CD14-positive monocyte (primary cell): Measurements from ENCODE around the gene CCDC110. TPM values are rescaled to one million over a fixed set of nuclear protein-coding genes. Genes with fewer than 3 reads are reported as not detected.

Experiments used
- DNase-seq, 3 donors: peaks; one replicate each; pipeline ENCODE4 v3.0.0-alpha.2; 2011 to 2022
- H2AFZ ChIP-seq: 2 replicates; pipeline ENCODE4 v1.6.0; 2012; ENCODE audit warnings: mild to moderate bottlenecking, low read depth, low read length, inconsistent platforms; ENCODE audit not compliant: insufficient read depth, poor library complexity, severe bottlenecking
- H3K27ac ChIP-seq, 2 donors: 1 replicate in 1 of 2; 2 replicates in 1 of 2; pipeline ENCODE4 v1.5.1; 2012 to 2013; ENCODE audit warnings: low read length in 2 of 2, control low read depth in 1 of 2, inconsistent platforms in 1 of 2, low read depth in 1 of 2, mild to moderate bottlenecking in 1 of 2
- H3K27me3 ChIP-seq, 2 donors: one replicate each; pipeline versions ENCODE4 v1.6.0 to v1.6.1; 2011 to 2013; ENCODE audit warnings: low read length in 2 of 2; ENCODE audit not compliant: control insufficient read depth in 2 of 2, insufficient read depth in 2 of 2
- H3K36me3 ChIP-seq, 2 donors: replicated peaks in 1 of 2; 1 replicate in 1 of 2; 2 replicates in 1 of 2; pipeline versions ENCODE4 v1.5.1 to v1.6.1; 2012 to 2013; ENCODE audit warnings: low read length in 2 of 2, control low read depth in 1 of 2, inconsistent platforms in 1 of 2, mild to moderate bottlenecking in 1 of 2; ENCODE audit not compliant: insufficient read depth in 2 of 2, control insufficient read depth in 1 of 2
- H3K4me1 ChIP-seq, 2 donors: 1 replicate in 1 of 2; 2 replicates in 1 of 2; pipeline versions ENCODE4 v1.5.1 to v1.6.1; 2012 to 2013; ENCODE audit warnings: low read length in 2 of 2, control low read depth in 1 of 2, inconsistent platforms in 1 of 2, mild to moderate bottlenecking in 1 of 2, moderate library complexity in 1 of 2; ENCODE audit not compliant: insufficient read depth in 2 of 2, control insufficient read depth in 1 of 2
- H3K4me2 ChIP-seq: replicated peaks from 2 replicates; pipeline ENCODE3; 2012; ENCODE audit warnings: low read length, moderate library complexity, mild to moderate bottlenecking; ENCODE audit not compliant: poor library complexity, severe bottlenecking; ENCODE audit errors: extremely low read depth
- H3K4me3 ChIP-seq, 3 experiments: fragments of 200-600 bp in 1 of 3; sonication (generic) in 1 of 3; replicated peaks in 1 of 3; 1 replicate in 2 of 3; 2 replicates in 1 of 3; pipeline ENCODE4 v1.5.1; 2011 to 2013; ENCODE audit warnings: low read length in 3 of 3, mild to moderate bottlenecking in 3 of 3, control low read depth in 2 of 3, low read depth in 2 of 3, inconsistent platforms in 1 of 3, moderate library complexity in 1 of 3
- H3K79me2 ChIP-seq: 2 replicates; pipeline ENCODE4 v1.6.0; 2012; ENCODE audit warnings: mild to moderate bottlenecking, control low read depth, inconsistent platforms, low read length, moderate library complexity; ENCODE audit not compliant: insufficient read depth
- H3K9ac ChIP-seq: 2 replicates; pipeline ENCODE4 v1.6.0; 2017; ENCODE audit warnings: low read length, mild to moderate bottlenecking; ENCODE audit not compliant: insufficient read depth, poor library complexity, severe bottlenecking
- H3K9me3 ChIP-seq, 2 donors: replicated peaks in 1 of 2; 1 replicate in 1 of 2; 2 replicates in 1 of 2; pipeline versions ENCODE4 v1.5.1 to v1.6.1; 2012 to 2013; ENCODE audit warnings: low read length in 2 of 2, control low read depth in 1 of 2; ENCODE audit not compliant: control insufficient read depth in 1 of 2, insufficient read depth in 1 of 2
- H4K20me1 ChIP-seq: 2 replicates; pipeline ENCODE4 v1.6.0; 2012; ENCODE audit warnings: mild to moderate bottlenecking, low read length, control low read depth, moderate library complexity; ENCODE audit not compliant: insufficient read depth
- H3K27ac Mint-ChIP-seq, 7 donors: one replicate each; pipeline ENCODE4 v1.8.0; 2020; ENCODE audit warnings: mild to moderate bottlenecking in 7 of 7, mixed read lengths in 7 of 7, moderate library complexity in 6 of 7, inconsistent platforms in 2 of 7
- H3K27me3 Mint-ChIP-seq, 3 donors: one replicate each; pipeline ENCODE4 v1.8.0; 2021 to 2022; ENCODE audit warnings: low read depth in 3 of 3, mild to moderate bottlenecking in 3 of 3, mixed read lengths in 3 of 3, moderate library complexity in 3 of 3, inconsistent platforms in 1 of 3
- H3K36me3 Mint-ChIP-seq, 2 donors: one replicate each; pipeline ENCODE4 v1.8.0; 2020; ENCODE audit warnings: mixed read lengths in 2 of 2, inconsistent platforms in 1 of 2, mild to moderate bottlenecking in 1 of 2
- H3K4me1 Mint-ChIP-seq: one replicate; pipeline ENCODE4 v1.8.0; 2020; ENCODE audit warnings: mild to moderate bottlenecking, mixed read lengths
- H3K4me3 Mint-ChIP-seq, 2 donors: one replicate each; pipeline ENCODE4 v1.8.0; 2020; ENCODE audit warnings: mild to moderate bottlenecking in 2 of 2, mixed read lengths in 2 of 2, moderate library complexity in 1 of 2
- H3K9me3 Mint-ChIP-seq, 7 donors: one replicate each; pipeline ENCODE4 v1.8.0; 2020 to 2022; ENCODE audit warnings: mixed read lengths in 7 of 7, mild to moderate bottlenecking in 6 of 7, moderate library complexity in 6 of 7, inconsistent platforms in 2 of 7
- CTCF ChIP-seq: fragments of 200-600 bp; IDR thresholded peaks from one replicate; pipeline ENCODE4 v1.8.0; 2022; ENCODE audit warnings: antibody characterized with exemption, mild to moderate bottlenecking
- WGBS: methylation state at CpG from one replicate; pipeline ENCODE4 v1.1.5; 2013; ENCODE audit warnings: missing lambda C conversion rate; ENCODE audit not compliant: insufficient coverage; 5-methylcytosine and 5-hydroxymethylcytosine counted together
- intact Hi-C, 2 donors: fragments of 100-400 bp; cut with micrococcal nuclease; formaldehyde crosslinking; loops; one replicate each; pipeline versions ENCODE4 v1.15.0 to v1.15.1; 2023
- polyA plus RNA-seq, 3 donors: library from polyadenylated mRNA; depleted of rRNA in 1 of 3; unstranded in 2 of 3; stranded (reverse) in 1 of 3; fragments of 300-500 nt in 2 of 3; fragments of >200 nt in 1 of 3; fragmentation: Illumina TruSeq in 2 of 3; gene quantifications; 1 replicate in 2 of 3; 2 replicates in 1 of 3; pipeline ENCODE4 v1.2.3, GENCODE V29; 2012 to 2021

CCDC110 gene
- polyA plus RNA-seq, 3 donors, result not detected

DNA sequence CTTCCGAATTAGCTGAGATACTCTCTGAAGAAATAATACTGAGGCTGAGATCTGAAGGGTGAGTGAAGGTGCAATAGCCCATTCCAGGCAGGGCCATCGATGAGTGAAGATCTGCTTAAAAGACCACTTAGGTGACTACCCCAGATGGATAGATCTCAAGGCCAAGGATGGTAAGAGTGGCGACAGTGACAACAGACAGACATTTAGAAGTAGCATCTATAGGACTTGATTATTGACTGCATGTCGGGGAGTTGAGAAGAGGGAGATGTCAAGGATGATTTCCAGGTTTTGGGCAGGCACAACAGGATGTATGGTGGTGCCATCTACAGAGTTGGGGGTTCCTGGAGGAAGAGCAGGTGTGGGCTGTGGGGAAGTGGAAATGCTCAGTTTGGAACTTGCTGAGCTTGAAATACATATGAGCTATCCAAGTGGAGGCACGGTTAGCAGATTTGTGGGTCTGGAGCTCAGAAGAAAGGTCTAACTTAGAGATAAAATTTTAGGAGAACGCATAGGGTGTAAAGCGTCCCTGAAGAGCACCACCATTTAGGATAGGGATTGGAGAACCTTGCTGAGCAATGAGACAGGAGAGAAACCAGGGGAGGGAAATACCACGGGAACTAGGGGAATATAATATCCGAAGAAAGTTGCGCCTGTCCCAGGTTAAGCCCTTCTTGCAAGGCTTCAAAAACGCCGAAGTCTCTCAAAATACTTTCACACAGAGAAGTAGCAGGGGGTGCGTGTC is 46.5 kb downstream of the CCDC110 start:
- H3K27me3 ChIP-seq, result no peaks in the 10 kb centered on the region
- intact Hi-C loops, result loop anchor here in 1 of 2 donors (1.0 kb wide), 1 partner anchor 28 kb away; no protein-coding TSS in a partner anchor
- 16% methylated on average over 8 of the region's 13 CpGs for WGBS
- TF ChIP-seq CTCF, result no peak
- H3K9ac ChIP-seq, result peak overlapping the region; percentile 92
- peaks cover 11 to 19% of the 10 kb centered on the region in 2 donors for H3K36me3 Mint-ChIP-seq
- H3K9me3 ChIP-seq, result no peaks in the 10 kb centered on the region
- peak; percentile 2 to 31 (median 7) for DNase-seq
- H3K4me2 ChIP-seq, result peak overlapping the region; percentile 77
- H3K4me1 ChIP-seq, result peaks cover 11 to 15% of the 10 kb centered on the region in 2 donors
- H3K79me2 ChIP-seq, result peaks cover 10% of the 10 kb centered on the region
- peak overlapping the region; percentile 98 to 99 (median 99) for H3K27ac Mint-ChIP-seq
- H2AFZ ChIP-seq, result peak overlapping the region; percentile 82
- H4K20me1 ChIP-seq, result no peaks in the 10 kb centered on the region
- H3K4me3 Mint-ChIP-seq, result peak overlapping the region; percentile 94 to 96
- H3K9me3 Mint-ChIP-seq, result peaks cover 0 to 7% (median 0%) of the 10 kb centered on the region in 7 donors
- H3K27me3 Mint-ChIP-seq, result peaks cover 7 to 24% (median 24%) of the 10 kb centered on the region in 3 donors
- H3K36me3 ChIP-seq, result peaks cover 0 to 17% of the 10 kb centered on the region in 2 donors
- peak overlapping the region; percentile 80 to 89 (median 80) for H3K4me3 ChIP-seq
- peaks cover 16% of the 10 kb centered on the region for H3K4me1 Mint-ChIP-seq
- peak overlapping the region; percentile 65 to 97 for H3K27ac ChIP-seq

DNA sequence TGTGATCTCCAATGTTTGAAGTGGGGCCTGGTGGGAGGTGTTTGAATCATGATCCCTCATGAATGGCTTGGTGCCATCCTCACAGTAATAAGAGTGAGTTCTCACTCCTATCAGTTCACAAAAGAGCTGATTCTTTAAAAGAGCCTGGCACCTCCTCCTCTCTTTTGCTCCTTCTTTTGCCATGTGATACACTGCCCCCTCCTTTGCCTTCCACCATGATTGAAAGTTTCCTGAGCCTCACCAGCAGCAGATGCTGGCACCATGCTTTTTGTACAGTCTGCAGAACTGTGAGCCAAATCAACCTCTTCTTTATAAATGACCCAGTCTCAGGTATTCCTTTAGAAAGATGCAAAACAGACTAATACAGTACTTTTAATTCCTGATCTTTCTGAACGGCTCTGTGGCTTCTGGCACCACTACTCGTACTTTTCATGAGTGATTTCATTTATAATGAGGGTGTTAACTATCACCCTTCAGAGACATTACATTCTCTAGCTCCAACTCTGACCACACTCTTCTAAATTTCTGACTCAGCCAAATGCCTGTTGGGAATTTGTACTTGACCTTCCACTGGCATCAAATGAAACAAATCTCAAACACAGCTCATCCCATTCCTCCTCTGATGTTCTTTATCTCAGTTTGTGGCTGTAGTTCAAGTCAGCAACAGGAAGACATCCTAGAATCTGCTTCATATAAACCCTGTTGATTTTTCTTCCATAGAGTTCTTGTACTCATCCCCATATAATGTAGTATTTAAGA is 50.0 kb downstream of the CCDC110 start:
- H3K27ac Mint-ChIP-seq, result peak overlapping the region in 1 of 7 donors; percentile 16
- intact Hi-C loops, result no loop called here
- H3K4me1 Mint-ChIP-seq, result peaks cover 16% of the 10 kb centered on the region
- H3K4me2 ChIP-seq, result no peak overlapping the region
- DNase-seq, result no peak
- no peak overlapping the region for H3K9ac ChIP-seq
- no peak overlapping the region for H3K27ac ChIP-seq
- peaks cover 15 to 43% of the 10 kb centered on the region in 2 donors for H3K36me3 ChIP-seq
- H3K4me3 Mint-ChIP-seq, result no peak overlapping the region
- peaks cover 11 to 15% of the 10 kb centered on the region in 2 donors for H3K4me1 ChIP-seq
- no CpG with 5 or more reads among the region's 2 CpGs for WGBS
- H3K9me3 Mint-ChIP-seq, result peaks cover 0 to 4% (median 0%) of the 10 kb centered on the region in 7 donors
- TF ChIP-seq CTCF, result no peak
- no peaks in the 10 kb centered on the region for H3K9me3 ChIP-seq
- peaks cover 24 to 37% of the 10 kb centered on the region in 2 donors for H3K36me3 Mint-ChIP-seq
- no peaks in the 10 kb centered on the region for H3K27me3 ChIP-seq
- peaks cover 10% of the 10 kb centered on the region for H3K79me2 ChIP-seq
- no peak overlapping the region for H2AFZ ChIP-seq
- H3K27me3 Mint-ChIP-seq, result peaks cover 2 to 7% (median 2%) of the 10 kb centered on the region in 3 donors
- no peak overlapping the region for H3K4me3 ChIP-seq
- no peaks in the 10 kb centered on the region for H4K20me1 ChIP-seq
